Measurements from ENCODE around the gene FAM171A2.

FAM171A2 gene

GRCh38 chr17:44387804-44388203 lies 24.2 kb upstream of the FAM171A2 start:
- Mint-ChIP-seq H3K4me1 (peaks cover 32% of the 10 kb centered on the region), H3K27ac (no peak overlapping the region), H3K36me3 (no peaks in the 10 kb centered on the region), H3K9me3 (peaks cover 5% of the 10 kb centered on the region), H3K27me3 (peaks cover 62% of the 10 kb centered on the region), H3K4me3 (no peak overlapping the region)
- no peak for ATAC-seq

GRCh38 chr17:44386182-44386525 lies 22.5 kb upstream of the FAM171A2 start:
- Mint-ChIP-seq H3K9me3 (peaks cover 5% of the 10 kb centered on the region), H3K27me3 (peaks cover 78% of the 10 kb centered on the region), H3K36me3 (no peaks in the 10 kb centered on the region), H3K27ac (peak overlapping the region; percentile 51), H3K4me3 (peak overlapping the region; percentile 75), H3K4me1 (peaks cover 32% of the 10 kb centered on the region)
- no peak for ATAC-seq

- Mint-ChIP-seq H3K4me3 (peak overlapping the region; percentile 75), H3K27ac (peak overlapping the region; percentile 51), H3K36me3 (no peaks in the 10 kb centered on the region), H3K27me3 (peaks cover 84% of the 10 kb centered on the region), H3K9me3 (peaks cover 5% of the 10 kb centered on the region), H3K4me1 (peaks cover 32% of the 10 kb centered on the region)
- peak; percentile 82 for ATAC-seq
Observed at GRCh38 chr17:44385287-44386181, 21.9 kb upstream of the FAM171A2 start.

GRCh38 chr17:44384823-44385286 lies 21.2 kb upstream of the FAM171A2 start:
- peaks cover 88% of the 10 kb centered on the region for H3K27me3 Mint-ChIP-seq
- no peaks in the 10 kb centered on the region for H3K36me3 Mint-ChIP-seq
- peaks cover 27% of the 10 kb centered on the region for H3K4me1 Mint-ChIP-seq
- H3K4me3 Mint-ChIP-seq, result peak overlapping the region; percentile 75
- ATAC-seq, result peak; percentile 19
- H3K9me3 Mint-ChIP-seq, result peaks cover 2% of the 10 kb centered on the region
- H3K27ac Mint-ChIP-seq, result peak overlapping the region; percentile 51

- Mint-ChIP-seq H3K27ac (no peak overlapping the region), H3K27me3 (peaks cover 88% of the 10 kb centered on the region), H3K9me3 (no peaks in the 10 kb centered on the region), H3K36me3 (no peaks in the 10 kb centered on the region), H3K4me1 (peaks cover 22% of the 10 kb centered on the region), H3K4me3 (peak overlapping the region; percentile 75)
- no peak for ATAC-seq
Observed at GRCh38 chr17:44384281-44384822, 20.7 kb upstream of the FAM171A2 start.

- H3K36me3 Mint-ChIP-seq, result no peaks in the 10 kb centered on the region
- ATAC-seq, result no peak
Observed at GRCh38 chr17:44383861-44384260, 20.2 kb upstream of the FAM171A2 start.

GRCh38 chr17:44383363-44383762 lies 19.7 kb upstream of the FAM171A2 start:
- ATAC-seq, result no peak
- H3K36me3 Mint-ChIP-seq, result no peaks in the 10 kb centered on the region
- H3K27me3 Mint-ChIP-seq, result peaks cover 90% of the 10 kb centered on the region
- H3K4me1 Mint-ChIP-seq, result peaks cover 20% of the 10 kb centered on the region
- H3K9me3 Mint-ChIP-seq, result no peaks in the 10 kb centered on the region
- H3K4me3 Mint-ChIP-seq, result no peak overlapping the region
- H3K27ac Mint-ChIP-seq, result no peak overlapping the region

More at GRCh38 chr17:44383861-44384260, 20.2 kb upstream of the FAM171A2 start:
- no peak overlapping the region for H3K27ac Mint-ChIP-seq
- peaks cover 85% of the 10 kb centered on the region for H3K27me3 Mint-ChIP-seq
- no peak overlapping the region for H3K4me3 Mint-ChIP-seq
- peaks cover 20% of the 10 kb centered on the region for H3K4me1 Mint-ChIP-seq
- H3K9me3 Mint-ChIP-seq, result no peaks in the 10 kb centered on the region

- no peak overlapping the region for H3K27ac Mint-ChIP-seq
- H3K4me3 Mint-ChIP-seq, result no peak overlapping the region
- no peaks in the 10 kb centered on the region for H3K9me3 Mint-ChIP-seq
- H3K27me3 Mint-ChIP-seq, result peaks cover 94% of the 10 kb centered on the region
- no peaks in the 10 kb centered on the region for H3K36me3 Mint-ChIP-seq
- peaks cover 20% of the 10 kb centered on the region for H3K4me1 Mint-ChIP-seq
- ATAC-seq, result no peak
Observed at GRCh38 chr17:44382917-44383316, 19.3 kb upstream of the FAM171A2 start.

GRCh38 chr17:44381810-44382305 lies 18.2 kb upstream of the FAM171A2 start:
- no peaks in the 10 kb centered on the region for H3K36me3 Mint-ChIP-seq
- H3K4me3 Mint-ChIP-seq, result no peak overlapping the region
- peaks cover 20% of the 10 kb centered on the region for H3K4me1 Mint-ChIP-seq
- no peak for ATAC-seq
- peaks cover 92% of the 10 kb centered on the region for H3K27me3 Mint-ChIP-seq
- no peak overlapping the region for H3K27ac Mint-ChIP-seq
- no peaks in the 10 kb centered on the region for H3K9me3 Mint-ChIP-seq

- H3K27me3 Mint-ChIP-seq, result peaks cover 92% of the 10 kb centered on the region
- no peak overlapping the region for H3K4me3 Mint-ChIP-seq
- ATAC-seq, result no peak
- no peak overlapping the region for H3K27ac Mint-ChIP-seq
- peaks cover 14% of the 10 kb centered on the region for H3K4me1 Mint-ChIP-seq
- no peaks in the 10 kb centered on the region for H3K36me3 Mint-ChIP-seq
- no peaks in the 10 kb centered on the region for H3K9me3 Mint-ChIP-seq
Observed at GRCh38 chr17:44380767-44381166, 17.1 kb upstream of the FAM171A2 start.

GRCh38 chr17:44379887-44380286 lies 16.2 kb upstream of the FAM171A2 start:
- Mint-ChIP-seq H3K36me3 (no peaks in the 10 kb centered on the region), H3K4me1 (peaks cover 11% of the 10 kb centered on the region), H3K4me3 (no peak overlapping the region), H3K27me3 (peaks cover 93% of the 10 kb centered on the region), H3K27ac (no peak overlapping the region), H3K9me3 (no peaks in the 10 kb centered on the region)
- ATAC-seq, result no peak

GRCh38 chr17:44378171-44378705 lies 14.6 kb upstream of the FAM171A2 start:
- no peak for ATAC-seq
- Mint-ChIP-seq H3K27me3 (peaks cover 93% of the 10 kb centered on the region), H3K9me3 (no peaks in the 10 kb centered on the region), H3K4me1 (peaks cover 12% of the 10 kb centered on the region), H3K36me3 (no peaks in the 10 kb centered on the region), H3K27ac (no peak overlapping the region), H3K4me3 (no peak overlapping the region)

- Mint-ChIP-seq H3K27me3 (peaks cover 93% of the 10 kb centered on the region), H3K4me3 (no peak overlapping the region), H3K36me3 (no peaks in the 10 kb centered on the region), H3K27ac (no peak overlapping the region), H3K9me3 (no peaks in the 10 kb centered on the region), H3K4me1 (peaks cover 12% of the 10 kb centered on the region)
- ATAC-seq, result no peak
Observed at GRCh38 chr17:44376779-44377178, 13.1 kb upstream of the FAM171A2 start.

- Mint-ChIP-seq H3K4me1 (peaks cover 12% of the 10 kb centered on the region), H3K9me3 (no peaks in the 10 kb centered on the region), H3K27me3 (peaks cover 94% of the 10 kb centered on the region), H3K36me3 (no peaks in the 10 kb centered on the region), H3K4me3 (no peak overlapping the region), H3K27ac (no peak overlapping the region)
- no peak for ATAC-seq
Observed at GRCh38 chr17:44376124-44376523, 12.5 kb upstream of the FAM171A2 start.

GRCh38 chr17:44375196-44376017 lies 11.8 kb upstream of the FAM171A2 start:
- Mint-ChIP-seq H3K27ac (no peak overlapping the region), H3K36me3 (no peaks in the 10 kb centered on the region), H3K27me3 (peaks cover 94% of the 10 kb centered on the region), H3K4me1 (peaks cover 12% of the 10 kb centered on the region), H3K9me3 (no peaks in the 10 kb centered on the region), H3K4me3 (no peak overlapping the region)
- no peak for ATAC-seq

Measured in stimulated activated memory B cell treated with anti-CD40 and anti-IgM and Interleukin-4, amounts not matched to agents 10 μg/mL and 1 μg/mL and 100 μg/mL, for 72 hours (primary cell).